HG03521 (cell line): ENCODE results near the gene PAQR4.

Source experiments
- ATAC-seq: cut with Tn5 transposase; IDR thresholded peaks from one replicate; pipeline ENCODE4 v1.9.1; 2021; ENCODE audit warnings: mild to moderate bottlenecking, moderate library complexity; ENCODE audit not compliant: unreplicated experiment

The PAQR4 gene

DNA sequence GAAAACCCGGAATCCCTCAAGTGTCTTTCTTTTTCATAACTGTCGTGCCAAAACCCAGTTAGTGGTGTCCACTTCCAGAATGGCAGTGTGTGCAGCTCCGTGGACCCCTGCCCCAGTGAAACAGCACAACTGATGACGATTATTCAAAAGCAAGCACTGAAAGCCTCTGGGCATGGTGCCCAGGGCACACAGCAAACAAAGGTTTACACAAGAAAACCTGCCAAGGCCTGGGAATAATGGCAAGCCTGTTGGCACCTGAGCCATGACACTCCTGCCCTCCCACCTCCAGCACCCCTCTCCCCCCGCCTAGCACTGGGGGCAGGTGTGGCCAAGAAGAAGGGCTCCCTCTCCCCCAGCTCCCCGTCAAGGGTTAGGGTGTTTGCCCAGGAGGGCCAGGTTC is 8.3 kb downstream of the PAQR4 start:
- ATAC-seq = no peak

DNA sequence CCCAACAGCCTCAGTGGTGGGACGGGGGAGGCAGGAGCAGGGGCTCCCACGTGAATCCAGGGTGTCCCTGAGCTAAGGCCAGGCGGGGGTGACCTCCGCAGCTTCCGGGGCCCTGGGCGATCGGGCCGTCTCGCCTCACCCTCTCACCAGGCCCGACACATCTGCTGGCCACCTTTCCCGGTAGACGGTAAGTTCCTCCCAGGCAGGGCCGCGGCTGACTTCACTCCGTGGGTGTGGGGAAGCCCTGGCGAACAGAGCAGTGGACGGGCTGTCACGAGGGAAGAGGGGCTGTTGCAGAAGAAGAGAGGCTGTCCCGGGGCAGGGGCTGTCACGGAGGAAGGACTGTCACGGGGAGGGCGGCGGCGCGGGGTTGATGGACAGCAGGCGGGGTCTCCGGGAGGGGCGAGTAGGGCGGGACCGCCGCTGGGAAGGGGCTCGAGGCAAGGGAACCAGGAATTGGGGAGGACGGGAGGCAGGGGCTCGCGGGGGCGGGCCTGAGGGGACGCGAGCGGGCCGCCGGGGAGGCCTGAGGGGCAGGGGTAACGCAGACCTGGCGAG is 10.6 kb downstream of the PAQR4 start:
- peak; percentile 15 for ATAC-seq

DNA sequence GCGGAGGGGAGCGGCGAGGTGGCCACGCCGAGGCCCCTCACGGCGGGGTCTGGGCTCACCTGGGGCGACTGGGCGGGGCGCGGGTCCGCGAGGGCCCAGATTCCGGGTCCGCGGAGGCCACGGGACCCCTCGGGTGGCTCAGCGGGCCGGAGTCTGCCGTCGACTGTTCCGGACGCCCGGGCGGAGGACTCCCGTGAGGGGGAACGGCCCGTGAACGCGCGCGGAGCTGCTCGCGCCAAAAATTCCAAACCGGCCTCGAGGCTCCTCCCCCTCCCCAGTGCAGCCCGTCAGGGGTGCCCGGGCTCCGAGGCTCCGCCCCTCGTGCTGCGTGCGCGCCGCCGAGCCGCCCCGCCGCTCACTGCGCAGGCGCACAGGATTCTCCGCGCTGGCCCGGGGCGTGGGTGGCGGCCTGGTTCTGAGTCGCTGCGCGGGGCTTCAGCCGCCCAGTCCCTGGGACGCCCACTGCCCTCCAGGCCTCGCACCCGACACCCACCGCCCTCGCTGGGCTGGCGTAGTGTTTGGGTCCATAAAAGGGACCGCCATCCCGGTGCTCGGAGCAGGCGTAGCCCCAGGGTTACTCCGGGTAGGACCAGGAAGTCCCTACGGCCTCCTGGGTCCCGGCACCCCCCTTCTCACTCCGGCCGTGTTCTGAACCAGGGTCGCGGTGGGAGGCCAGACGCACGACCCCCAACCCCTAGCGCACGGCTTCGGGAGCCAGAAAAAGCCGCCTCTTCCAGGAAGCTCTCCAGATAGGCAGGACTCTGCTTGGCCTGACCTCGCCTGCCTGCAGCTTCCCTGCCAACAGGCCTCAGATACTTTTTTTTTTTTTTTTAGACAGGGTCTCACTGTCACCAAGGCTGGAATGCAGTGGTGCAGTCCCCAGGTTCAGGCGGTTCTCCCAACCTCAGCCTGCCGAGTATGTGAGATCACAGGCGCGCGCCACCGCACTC is 11.4 kb downstream of the PAQR4 start, which contains the start of gene PKMYT1:
Gene PKMYT1 (minus strand): TSS at position 220 of the 950 bp plus-strand sequence. CDS start 789 bp downstream, outside the sequence.
- ATAC-seq = peak; percentile 78

DNA sequence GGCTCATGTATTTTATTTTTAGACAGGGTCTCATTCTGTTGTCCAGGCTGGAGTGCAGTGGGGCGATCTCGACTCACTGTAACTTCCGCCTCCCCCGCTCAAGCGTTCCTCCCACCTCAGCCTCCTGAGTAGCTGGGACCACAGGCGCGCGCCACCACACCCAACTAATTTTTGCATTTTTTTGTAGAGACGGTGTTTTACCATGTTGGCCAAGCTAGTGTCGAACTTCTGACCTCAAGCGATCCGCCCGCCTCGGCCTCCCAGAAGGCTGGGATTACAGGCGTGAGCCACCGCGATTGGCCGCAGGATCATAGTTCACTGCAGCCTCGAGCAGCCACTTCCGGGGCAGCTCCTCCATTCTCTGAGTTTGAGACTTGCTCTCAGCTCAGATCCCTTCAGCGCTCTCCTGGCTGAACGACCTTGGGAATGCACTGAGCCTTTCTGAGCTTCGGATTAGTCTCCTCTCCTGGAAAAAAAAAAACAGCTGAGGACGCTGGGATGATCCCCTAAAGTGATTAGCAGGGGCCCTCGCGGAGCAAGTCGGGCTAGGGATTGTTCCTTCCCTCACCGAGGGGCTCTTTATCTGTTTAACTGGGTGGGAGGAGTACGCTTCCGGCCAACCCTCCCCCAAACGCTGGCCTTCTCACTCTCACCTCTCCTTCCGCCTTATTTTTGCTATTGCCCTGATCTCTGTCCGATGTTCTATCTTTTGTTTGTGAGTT is 12.2 kb downstream of the PAQR4 start:
- ATAC-seq = no peak

DNA sequence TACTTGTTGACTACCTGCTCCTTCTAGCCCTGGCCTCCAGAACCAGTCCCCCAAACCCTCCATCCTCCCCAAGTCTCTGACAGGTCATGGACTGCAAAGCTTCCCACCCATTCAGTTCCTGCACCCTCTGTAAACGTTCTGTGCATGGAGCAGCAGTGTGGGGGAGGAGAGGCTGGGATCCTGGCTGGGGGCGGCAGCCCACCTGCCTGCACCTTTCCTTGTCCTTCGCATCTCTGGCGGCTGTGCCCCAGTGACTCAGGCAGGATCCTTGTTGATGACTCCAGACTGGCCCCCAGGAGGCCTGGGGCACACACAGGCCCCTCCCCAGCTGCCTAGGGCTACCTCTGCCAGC is 12.7 kb downstream of the PAQR4 start:
- no peak for ATAC-seq

DNA sequence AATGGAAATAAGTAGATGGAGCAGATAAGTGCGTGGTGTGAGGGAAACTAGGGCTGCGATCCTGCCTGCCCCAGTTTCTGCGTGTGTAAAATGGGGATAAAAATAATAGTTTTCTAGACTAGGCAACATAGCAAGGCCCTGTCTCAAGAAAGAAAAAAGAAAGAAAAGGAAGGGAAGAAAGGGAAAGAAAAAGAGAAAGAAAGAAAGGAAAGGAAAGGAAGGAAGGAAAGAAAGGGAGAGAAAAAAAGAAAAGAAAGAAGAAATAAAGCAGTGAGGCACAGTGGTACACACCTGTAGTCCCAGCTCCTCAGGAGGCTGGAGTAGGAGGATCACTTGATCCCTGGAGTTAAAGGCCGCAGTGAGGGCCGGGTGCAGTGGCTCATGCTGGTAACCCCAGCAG is 13.3 kb downstream of the PAQR4 start:
- no peak for ATAC-seq

DNA sequence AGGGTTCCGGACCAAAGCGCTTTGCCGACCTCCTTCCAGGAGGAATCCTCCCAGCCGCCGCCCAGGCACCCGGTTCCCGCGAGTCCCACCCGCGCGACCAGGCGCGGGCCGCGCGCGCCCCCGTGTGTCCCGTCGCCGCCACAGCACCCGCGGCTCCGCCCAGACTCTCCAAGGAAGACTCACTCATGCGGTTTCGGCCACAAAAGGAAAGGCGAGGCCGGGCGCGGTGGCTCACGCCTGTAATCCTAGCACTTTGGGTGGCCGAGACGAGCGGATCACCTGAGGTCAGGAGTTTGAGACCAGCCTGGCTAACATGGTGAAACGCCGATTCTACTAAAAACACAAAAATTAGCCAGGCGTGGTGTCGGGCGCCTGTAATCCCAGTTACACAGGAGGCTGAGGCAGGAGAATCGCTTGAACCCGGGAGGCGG is 14.6 kb downstream of the PAQR4 start:
- no peak for ATAC-seq

DNA sequence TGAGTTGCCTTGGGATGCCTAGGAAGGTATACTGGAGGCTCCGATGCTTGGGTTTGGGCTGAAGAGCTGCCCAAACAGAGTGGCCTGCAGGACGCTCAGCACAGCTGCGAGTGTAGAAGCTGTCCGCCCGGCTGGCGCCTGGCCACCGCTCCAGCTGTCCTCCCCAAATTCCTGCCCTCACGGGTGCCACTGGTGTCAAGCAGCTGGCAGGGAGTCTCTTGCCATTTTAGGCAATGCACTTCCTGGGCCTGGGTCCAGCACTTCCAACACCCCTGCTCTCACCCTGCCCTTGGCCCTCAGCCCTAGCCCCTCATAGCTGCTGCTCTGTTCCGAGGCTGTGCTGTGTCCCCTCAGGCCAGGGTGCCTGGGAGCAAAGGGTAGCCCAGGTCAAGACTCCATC is 16.3 kb downstream of the PAQR4 start:
- ATAC-seq = no peak

DNA sequence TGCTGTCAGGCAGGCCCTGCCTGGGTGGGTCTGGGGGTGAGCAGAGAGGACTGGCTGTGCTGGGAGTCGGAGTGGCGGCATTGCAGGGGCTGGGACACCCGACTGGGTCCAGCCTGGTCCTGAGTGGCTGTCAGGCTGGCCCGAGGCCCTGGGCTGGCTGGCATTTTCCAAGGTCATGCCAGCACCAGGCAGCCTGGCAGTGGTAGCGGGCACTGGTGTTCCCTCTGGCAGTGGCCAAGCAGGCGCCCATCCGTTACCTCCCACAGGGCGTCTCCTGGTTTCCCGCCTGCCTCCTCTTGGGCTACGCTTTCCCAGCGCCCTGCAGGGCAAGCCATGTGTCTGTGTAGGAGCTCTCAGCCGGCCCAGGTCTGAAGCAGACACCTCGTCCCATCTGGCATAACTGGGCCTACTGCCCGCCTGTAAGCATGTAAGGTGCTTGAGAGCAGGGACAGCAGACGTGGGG is 16.8 kb downstream of the PAQR4 start:
- no peak for ATAC-seq

DNA sequence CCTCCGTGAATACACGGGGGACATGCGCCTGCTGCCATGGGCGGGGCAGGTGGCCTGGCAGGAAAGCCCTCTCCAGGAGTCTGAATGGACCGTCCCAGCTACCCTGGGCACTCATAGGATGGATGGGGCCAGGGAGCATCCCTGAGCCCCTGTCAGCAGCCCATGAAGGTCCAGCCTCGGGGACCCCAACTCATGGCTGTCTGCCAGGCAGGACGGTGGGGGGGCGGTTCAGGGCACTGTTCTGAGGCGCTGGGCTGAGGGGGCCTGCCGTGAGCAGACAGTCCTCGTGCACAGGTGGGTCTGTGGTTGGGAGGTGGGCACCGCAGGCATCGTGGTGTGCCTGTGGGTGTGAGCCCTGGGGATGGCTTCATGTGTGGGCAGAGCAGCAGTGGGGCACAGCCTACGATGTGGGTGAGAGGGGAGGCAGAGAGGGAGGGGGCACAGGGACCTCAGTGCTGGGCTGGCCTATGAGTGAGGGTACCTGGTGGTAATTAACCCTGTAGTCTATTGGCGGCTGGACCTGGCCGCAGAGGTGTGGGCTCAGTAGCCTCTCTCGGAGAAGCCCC is 17.6 kb downstream of the PAQR4 start:
- no peak for ATAC-seq

DNA sequence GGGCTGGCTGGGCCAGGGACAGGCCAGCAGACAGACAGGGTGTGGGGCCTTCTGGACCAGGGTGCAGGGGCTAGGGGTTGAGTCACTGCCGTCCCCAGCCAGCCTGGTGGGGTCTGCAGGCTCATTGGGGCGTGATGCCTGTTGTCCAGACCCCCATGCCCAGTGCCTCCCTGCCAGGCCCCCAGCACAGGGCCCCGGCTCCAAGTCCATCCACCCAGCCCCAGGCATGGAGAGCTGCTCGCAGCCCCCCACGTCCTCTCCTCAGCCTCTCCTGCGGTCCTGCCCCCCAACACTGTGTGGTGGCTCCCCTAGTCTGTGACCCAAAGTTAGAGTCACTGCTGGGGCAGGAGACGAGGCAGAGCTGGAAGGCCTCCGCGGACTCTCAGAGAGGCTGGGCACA is 18.1 kb downstream of the PAQR4 start:
- ATAC-seq = no peak

DNA sequence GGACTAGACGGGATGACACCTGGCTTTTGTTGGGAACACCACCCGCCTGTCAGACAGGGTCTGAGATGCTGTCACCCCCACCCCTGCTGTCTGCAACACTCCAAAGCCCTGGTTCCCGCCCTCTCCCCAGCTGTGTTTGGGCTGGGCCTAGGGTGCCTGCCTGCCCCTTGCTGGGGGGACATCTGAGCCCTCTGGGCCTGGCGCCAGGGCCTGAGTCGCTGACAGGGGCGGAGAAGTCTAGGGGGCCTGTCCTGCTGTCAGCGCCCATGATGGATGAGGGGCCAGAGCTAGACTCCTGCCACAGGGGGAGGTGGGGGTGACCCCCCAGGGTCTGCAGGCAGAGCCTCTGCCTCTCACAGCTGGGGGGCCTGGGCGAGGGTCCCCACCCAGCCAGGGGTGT is 18.7 kb downstream of the PAQR4 start:
- ATAC-seq = no peak

DNA sequence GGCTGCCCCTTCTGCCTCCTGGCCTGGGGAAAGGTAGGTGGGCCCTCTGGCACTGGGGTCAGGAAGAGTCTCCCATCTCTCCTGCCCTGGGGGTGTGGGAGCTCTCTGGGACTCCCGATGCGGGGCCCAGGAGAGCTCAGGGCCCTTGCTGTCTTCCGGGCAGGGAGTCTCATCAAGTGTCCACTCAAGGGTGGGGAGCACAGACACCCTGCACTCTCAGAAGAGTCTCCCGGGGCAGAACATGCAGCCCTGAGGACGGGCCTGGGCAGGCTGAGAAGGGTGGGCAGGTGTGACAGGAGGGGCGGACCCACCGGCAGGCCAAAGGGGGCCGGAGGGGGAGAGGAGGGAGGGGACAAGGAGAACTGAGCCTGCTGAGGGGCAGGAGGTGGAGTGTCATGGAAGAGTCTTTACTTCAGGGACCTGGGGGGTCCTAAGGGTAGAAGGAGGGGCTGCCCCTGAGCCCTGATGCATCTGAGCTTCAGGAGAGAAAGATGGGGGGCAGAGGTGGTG is 19.5 kb downstream of the PAQR4 start:
- ATAC-seq = no peak

DNA sequence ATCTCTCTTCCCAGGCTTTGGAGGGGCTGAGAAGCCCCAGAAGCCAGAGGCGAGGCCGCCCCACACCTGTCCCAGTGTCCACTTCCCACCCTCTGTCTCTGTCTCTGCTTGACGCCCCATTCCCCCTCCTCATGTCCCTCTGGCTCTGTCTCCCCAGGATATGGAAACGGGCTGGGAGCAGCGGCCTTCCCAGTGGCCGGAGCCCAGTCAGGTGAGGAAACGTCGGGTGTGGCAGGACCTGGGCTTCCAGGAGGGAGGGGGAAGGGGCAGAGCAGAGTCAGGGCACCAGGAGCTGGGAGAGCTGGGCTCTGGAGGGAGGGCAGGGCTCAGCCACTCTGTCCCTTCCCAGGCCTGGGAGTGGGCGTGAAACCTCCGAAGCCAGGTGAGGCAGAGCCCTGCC is 21.7 kb downstream of the PAQR4 start:
- ATAC-seq = no peak

DNA sequence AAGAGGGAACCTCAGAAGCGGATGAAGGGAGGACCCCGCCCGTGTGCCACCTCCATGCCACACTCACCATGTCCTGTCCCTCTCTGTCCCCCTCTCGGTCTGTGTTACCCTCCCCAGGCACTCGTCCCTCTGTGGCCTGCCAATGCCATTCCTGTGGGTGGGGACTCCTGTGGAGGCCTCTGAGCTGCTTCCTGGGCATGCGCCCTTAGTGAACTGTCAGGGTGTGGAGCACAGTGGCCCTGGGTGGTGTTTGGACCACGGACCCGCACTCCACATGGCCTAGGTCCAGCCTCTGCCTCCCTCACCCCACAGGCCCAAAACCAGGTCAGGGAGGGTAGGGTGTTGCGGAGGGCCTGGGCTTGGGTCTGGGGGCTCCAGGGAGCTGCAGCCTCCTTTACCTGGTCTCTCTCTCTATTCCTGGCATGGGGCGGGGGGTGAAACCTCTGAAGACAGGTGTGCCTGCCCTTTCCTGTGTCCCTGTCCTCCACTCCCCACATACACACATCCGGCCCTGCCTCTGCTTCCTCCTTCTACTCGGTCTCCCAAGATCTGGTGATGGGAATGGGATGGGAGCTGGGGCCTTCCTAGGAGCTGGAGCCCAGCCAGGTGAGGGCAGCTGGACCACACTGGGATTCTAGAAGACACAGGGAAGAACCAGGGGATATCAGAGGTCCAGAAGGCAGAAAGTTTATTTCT is 22.6 kb downstream of the PAQR4 start:
- ATAC-seq = no peak

DNA sequence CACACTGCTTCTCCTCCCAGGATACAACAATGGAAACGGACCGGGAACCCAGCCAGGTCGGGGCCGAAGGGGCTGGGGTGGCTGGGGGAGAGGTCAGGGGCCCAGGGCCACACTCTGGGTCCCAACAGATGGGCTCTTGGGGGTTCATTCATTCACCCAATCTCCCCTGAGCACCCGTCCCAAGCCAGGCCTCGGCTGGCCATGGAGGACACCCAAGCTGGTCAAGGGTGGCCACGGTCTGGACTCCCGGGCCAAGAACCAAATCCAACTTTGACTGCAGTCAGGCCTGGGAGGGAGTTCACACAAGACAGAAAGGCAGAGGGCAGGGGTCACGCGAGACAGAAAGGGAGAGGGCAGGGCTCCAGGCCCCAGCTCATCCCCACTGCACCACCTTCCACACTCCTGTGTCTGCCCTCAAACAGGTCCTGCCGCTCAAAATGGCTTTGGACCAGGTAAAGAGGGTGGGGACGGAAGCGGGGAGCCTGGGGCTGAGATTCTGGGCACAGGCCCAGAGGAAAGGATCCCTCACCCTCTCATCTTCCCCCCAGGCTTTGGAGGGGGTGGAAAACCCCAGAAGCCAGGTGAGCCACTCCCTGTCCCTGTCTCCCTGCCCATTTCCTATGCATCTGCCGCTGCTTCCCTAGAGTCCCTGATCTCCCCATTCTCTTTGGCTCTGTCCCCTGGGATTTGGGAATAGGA is 23.4 kb downstream of the PAQR4 start:
- no peak for ATAC-seq

DNA sequence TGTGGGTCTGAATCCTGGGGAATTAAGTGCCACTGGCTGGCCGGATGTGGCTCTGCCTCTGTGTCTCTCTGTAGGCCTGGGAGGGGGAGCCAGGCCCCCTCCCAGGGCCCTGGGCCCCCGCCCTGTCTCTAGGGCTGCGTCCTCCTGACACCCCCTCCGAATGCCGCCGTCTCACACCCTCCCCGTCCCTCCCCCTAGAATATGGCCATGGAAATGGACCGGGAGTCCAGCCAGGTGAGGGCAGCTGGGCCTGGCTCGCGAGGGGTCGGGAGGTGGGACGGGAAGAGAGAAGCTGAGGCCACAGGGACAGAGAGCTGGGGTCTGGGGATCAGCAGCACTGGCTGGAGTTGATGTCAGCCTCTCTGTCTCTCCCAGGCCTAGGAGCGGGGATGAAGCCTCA is 27.1 kb downstream of the PAQR4 start:
- ATAC-seq = no peak

DNA sequence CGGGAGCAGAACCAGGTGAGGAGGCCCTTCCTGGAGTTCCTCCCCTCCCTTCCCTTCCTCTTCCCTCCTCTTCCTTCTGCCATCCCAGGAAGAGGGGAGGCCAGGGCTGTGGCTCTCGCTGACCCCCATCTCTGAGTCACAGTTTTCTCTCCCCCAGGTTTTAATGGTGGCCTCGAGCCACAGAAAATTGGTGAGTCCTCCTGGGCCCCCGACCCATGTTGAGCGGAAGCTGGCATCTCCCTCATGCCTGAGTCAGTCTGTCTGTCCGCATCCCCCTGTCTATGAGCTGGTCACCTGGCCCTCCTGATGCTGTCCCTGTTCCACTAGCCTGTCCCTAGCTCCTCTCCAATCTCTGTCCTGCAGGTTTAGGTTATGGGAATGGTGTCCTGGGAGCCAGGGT is 30.8 kb downstream of the PAQR4 start:
- no peak for ATAC-seq

DNA sequence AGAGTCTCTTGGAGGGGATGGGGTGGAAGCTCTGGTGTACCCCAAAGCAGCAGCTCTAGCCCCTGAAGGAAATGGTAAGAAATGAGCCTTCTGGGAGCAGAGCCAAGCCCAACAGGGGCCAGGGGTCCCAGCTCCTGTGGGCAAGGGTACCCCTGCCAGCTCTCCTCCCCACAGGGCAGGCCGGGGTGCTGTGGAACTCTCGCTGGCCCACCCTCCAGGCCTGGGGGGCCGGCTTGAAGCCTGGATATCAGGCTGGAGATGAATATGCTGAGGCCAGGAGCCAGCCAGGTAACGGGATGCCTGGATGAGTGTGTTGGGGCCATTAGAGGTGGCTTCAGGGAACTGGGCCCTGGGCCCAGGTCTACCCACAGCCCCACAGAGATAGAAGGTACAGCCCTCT is 31.4 kb downstream of the PAQR4 start:
- no peak for ATAC-seq

DNA sequence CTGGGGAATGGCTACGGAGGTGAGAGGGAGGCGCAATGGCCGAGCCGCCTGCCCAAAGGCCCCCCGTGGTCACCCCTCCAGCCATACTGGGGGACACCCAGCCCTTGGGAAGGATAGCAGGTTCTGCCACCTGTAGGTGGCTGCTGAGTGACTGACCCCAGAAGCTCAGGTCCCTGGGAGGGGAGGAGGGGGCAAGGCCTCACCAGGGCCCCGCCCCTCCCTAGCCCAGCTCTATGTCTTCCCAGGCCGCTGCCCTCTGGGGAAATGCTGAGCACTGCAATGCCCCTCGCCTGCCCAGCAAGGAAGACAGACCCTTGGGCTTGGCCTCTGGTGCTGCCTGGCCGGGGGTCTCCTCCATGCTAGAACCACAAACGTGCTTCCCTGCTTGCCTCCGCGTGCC is 32.2 kb downstream of the PAQR4 start:
- ATAC-seq = no peak
